Upper lobe of left lung (tissue), 4 donors: ENCODE measurements around the gene DCP1B.

Experiments
- EP300 ChIP-seq, 4 donors: sonication (generic); formaldehyde crosslinking; IDR thresholded peaks; one replicate each; pipeline ENCODE4 v1.5.1; 2017; ENCODE audit warnings: antibody characterized with exemption in 4 of 4, control low read depth in 2 of 4
- POLR2A ChIP-seq, 4 donors: fragments of 450-650 bp; IDR thresholded peaks; one replicate each; pipeline ENCODE4 v1.5.1; 2016 to 2017; ENCODE audit warnings: antibody characterized with exemption in 4 of 4, mild to moderate bottlenecking in 2 of 4
- POLR2AphosphoS5 ChIP-seq, 2 donors: sonication (generic); formaldehyde crosslinking; IDR thresholded peaks; one replicate each; pipeline ENCODE4 v1.5.1; 2017; ENCODE audit warnings: antibody characterized with exemption in 2 of 2
- TF ChIP-seq, protein P1 (sequence below), 6 experiments: fragments of 450-650 bp in 4 of 6; fragments of 200-600 bp in 2 of 6; sonication (generic) in 2 of 6; IDR thresholded peaks; one replicate each; pipeline ENCODE4 v1.5.1; 2016 to 2019; ENCODE audit warnings: antibody characterized with exemption in 6 of 6

DNA sequence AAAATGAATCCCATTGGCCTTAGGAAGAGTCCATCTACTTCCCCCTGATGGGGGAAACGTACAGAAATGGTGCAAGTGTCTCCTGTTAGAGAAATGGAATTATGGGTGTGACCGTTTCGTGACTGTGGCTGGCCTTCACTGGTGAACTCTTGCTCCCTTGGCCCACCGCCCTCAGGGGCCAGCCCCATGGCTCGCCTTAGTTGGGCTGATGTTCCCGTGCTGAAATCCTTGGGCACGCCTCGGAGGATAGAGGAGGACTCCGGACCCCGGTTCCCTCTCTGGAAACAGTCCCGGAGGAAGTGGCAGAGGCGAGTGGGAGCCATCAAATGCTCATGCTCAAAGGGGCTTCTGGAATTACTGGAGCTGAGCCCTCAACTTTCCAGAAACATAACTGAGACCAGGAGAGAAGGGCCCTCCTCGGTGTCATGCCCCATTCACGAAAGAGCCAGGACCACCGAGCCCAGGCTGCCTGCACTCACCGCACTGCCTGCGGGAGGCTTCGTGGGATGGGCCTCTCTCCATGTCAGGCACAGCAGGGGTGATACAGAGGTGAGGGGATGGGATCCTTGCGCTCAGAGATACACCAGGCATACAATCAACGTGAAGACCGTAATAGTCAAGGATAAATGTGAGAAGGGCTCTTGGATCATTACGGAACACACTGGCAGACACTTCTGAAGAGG, 75.7 kb downstream of the DCP1B start:
- TF ChIP-seq, protein P1, sequence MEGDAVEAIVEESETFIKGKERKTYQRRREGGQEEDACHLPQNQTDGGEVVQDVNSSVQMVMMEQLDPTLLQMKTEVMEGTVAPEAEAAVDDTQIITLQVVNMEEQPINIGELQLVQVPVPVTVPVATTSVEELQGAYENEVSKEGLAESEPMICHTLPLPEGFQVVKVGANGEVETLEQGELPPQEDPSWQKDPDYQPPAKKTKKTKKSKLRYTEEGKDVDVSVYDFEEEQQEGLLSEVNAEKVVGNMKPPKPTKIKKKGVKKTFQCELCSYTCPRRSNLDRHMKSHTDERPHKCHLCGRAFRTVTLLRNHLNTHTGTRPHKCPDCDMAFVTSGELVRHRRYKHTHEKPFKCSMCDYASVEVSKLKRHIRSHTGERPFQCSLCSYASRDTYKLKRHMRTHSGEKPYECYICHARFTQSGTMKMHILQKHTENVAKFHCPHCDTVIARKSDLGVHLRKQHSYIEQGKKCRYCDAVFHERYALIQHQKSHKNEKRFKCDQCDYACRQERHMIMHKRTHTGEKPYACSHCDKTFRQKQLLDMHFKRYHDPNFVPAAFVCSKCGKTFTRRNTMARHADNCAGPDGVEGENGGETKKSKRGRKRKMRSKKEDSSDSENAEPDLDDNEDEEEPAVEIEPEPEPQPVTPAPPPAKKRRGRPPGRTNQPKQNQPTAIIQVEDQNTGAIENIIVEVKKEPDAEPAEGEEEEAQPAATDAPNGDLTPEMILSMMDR (IDR thresholded peaks at IDR 0.05), result no peak
- TF ChIP-seq POLR2A (IDR thresholded peaks at IDR 0.05), result no peak
- TF ChIP-seq POLR2AphosphoS5 (IDR thresholded peaks at IDR 0.05), result no peak
- no peak for TF ChIP-seq EP300 (IDR thresholded peaks at IDR 0.05)
